Activated T-cell treated with anti-CD3 and anti-CD28 coated beads, Interleukin-2, amount 50 U/mL, for 72 hours (primary cell): ENCODE data around the gene PRKN. TPM values are rescaled to one million over a fixed set of nuclear protein-coding genes. Genes with fewer than 3 reads are reported as not detected.

Source experiments
- ATAC-seq, 2 donors: fragments of 150-1000 bp; cut with Tn5 transposase; replicated peaks in 1 of 2; 2 replicates each; pipeline ENCODE4 v1.10.0; 2021; ENCODE audit warnings: moderate library complexity in 2 of 2, mild to moderate bottlenecking in 1 of 2
- DNase-seq, 2 donors: peaks; one replicate each; pipeline ENCODE4 v3.0.0; 2021 to 2022; ENCODE audit warnings: mixed read lengths in 1 of 2
- H3K27ac Mint-ChIP-seq: one replicate; pipeline ENCODE4 v1.8.0; 2022; ENCODE audit warnings: mild to moderate bottlenecking, moderate library complexity, mixed read lengths
- H3K27me3 Mint-ChIP-seq: one replicate; pipeline ENCODE4 v1.8.0; 2022; ENCODE audit warnings: low read depth, mixed read lengths
- H3K36me3 Mint-ChIP-seq, 2 donors: one replicate each; pipeline ENCODE4 v1.8.0; 2022; ENCODE audit warnings: mixed read lengths in 2 of 2, mild to moderate bottlenecking in 1 of 2; ENCODE audit not compliant: insufficient read depth in 2 of 2
- H3K4me1 Mint-ChIP-seq: one replicate; pipeline ENCODE4 v1.8.0; 2022; ENCODE audit warnings: low read depth, mixed read lengths
- H3K4me3 Mint-ChIP-seq, 2 donors: one replicate each; pipeline ENCODE4 v1.8.0; 2022; ENCODE audit warnings: mild to moderate bottlenecking in 2 of 2, mixed read lengths in 2 of 2, moderate library complexity in 2 of 2
- H3K9me3 Mint-ChIP-seq, 2 donors: one replicate each; pipeline ENCODE4 v1.8.0; 2022; ENCODE audit warnings: mixed read lengths in 2 of 2
- total RNA-seq, 2 donors: library from RNA; stranded (reverse); gene quantifications; one replicate each; pipeline ENCODE4 v1.2.3, GENCODE V29; 2022

Gene PRKN
- total RNA-seq, 2 donors from 2014 or later: 2.5 to 2.8 TPM

- H3K27ac Mint-ChIP-seq: no peak overlapping the region
- DNase-seq (no peak), ATAC-seq (no peak)
- peaks cover 4 to 10% of the 10 kb centered on the region in 2 donors for H3K36me3 Mint-ChIP-seq
- H3K4me1 Mint-ChIP-seq: no peaks in the 10 kb centered on the region
- H3K9me3 Mint-ChIP-seq: peaks cover 2 to 12% of the 10 kb centered on the region in 2 donors
- H3K27me3 Mint-ChIP-seq: no peaks in the 10 kb centered on the region
- no peak overlapping the region for H3K4me3 Mint-ChIP-seq
Observed at GRCh38 chr6:162074641-162075275, 652.8 kb downstream of the PRKN start.

GRCh38 chr6:162070639-162071038 lies 656.9 kb downstream of the PRKN start:
- peaks cover 5 to 13% of the 10 kb centered on the region in 2 donors for H3K36me3 Mint-ChIP-seq
- DNase-seq: no peak

GRCh38 chr6:162069995-162070394 lies 657.6 kb downstream of the PRKN start:
- DNase-seq: no peak
- no peaks in the 10 kb centered on the region for H3K4me1 Mint-ChIP-seq
- H3K36me3 Mint-ChIP-seq: peaks cover 5 to 13% of the 10 kb centered on the region in 2 donors
- H3K4me3 Mint-ChIP-seq: no peak overlapping the region
- H3K27ac Mint-ChIP-seq: no peak overlapping the region
- no peak for ATAC-seq
- H3K27me3 Mint-ChIP-seq: no peaks in the 10 kb centered on the region
- H3K9me3 Mint-ChIP-seq: peaks cover 11 to 16% of the 10 kb centered on the region in 2 donors

More at GRCh38 chr6:162070639-162071038, 656.9 kb downstream of the PRKN start:
- Mint-ChIP-seq H3K27ac (no peak overlapping the region), H3K9me3 (peaks cover 11 to 16% of the 10 kb centered on the region in 2 donors), H3K4me3 (no peak overlapping the region), H3K27me3 (no peaks in the 10 kb centered on the region), H3K4me1 (no peaks in the 10 kb centered on the region)
- no peak for ATAC-seq

- H3K27me3 Mint-ChIP-seq: no peaks in the 10 kb centered on the region
- no peak overlapping the region for H3K4me3 Mint-ChIP-seq
- ATAC-seq (no peak), DNase-seq (no peak)
- peaks cover 2 to 13% of the 10 kb centered on the region in 2 donors for H3K36me3 Mint-ChIP-seq
- H3K9me3 Mint-ChIP-seq: peaks cover 11 to 15% of the 10 kb centered on the region in 2 donors
- H3K4me1 Mint-ChIP-seq: no peaks in the 10 kb centered on the region
- H3K27ac Mint-ChIP-seq: no peak overlapping the region
Observed at GRCh38 chr6:162068340-162068739, 659.2 kb downstream of the PRKN start.

DNA sequence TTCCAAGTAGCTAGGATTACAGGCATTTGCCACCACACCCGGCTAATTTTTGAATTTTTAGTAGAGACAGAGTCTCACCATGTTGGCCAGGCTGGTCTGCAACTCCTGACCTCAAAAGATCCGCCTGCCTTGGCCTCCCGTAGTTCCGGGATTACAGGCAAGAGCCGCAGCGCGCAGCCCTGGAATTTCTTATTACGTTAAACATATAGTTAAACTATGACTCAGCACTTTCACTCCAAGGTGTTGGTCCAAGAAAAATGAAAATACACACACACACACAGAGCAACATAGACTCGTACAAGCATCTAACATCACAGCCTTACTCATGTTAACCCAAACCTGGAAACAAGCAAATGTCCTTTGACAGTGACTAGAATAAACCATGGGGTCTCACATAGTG lies 663.9 kb downstream of the PRKN start:
- H3K4me3 Mint-ChIP-seq: no peak overlapping the region
- peaks cover 0 to 6% of the 10 kb centered on the region in 2 donors for H3K36me3 Mint-ChIP-seq
- ATAC-seq (peak in 1 of 2 donors; percentile 35), DNase-seq (no peak)
- H3K27ac Mint-ChIP-seq: no peak overlapping the region
- no peaks in the 10 kb centered on the region for H3K4me1 Mint-ChIP-seq
- peaks cover 6 to 8% of the 10 kb centered on the region in 2 donors for H3K9me3 Mint-ChIP-seq
- H3K27me3 Mint-ChIP-seq: no peaks in the 10 kb centered on the region

DNA sequence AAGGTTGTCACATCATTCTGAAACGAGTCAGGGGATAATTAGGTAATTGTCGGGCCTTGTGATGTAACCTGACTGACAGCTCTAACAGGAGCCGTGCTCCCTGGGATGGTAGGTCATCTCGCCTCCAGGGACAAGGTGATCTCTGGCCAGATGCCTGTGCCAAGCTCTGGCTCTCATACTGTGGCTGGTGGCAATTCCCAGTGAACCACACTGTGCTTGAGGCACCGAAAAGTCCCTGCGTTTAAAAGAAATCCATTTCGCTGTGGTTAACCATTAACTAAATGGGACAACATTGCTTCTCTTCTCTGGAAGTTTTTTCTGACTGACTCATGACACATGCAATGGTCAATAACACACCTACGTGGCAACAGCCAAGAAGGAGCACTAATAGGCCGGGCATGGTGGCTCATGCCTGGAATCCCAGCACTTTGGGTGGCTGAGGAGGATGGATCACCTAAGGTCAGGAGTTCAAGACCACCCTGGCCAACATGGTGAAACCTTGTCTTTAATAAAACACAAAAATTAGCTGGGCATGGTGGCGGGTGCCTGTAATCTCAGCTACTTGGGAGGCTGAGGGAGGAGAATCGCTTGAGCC lies 669.2 kb downstream of the PRKN start:
- Mint-ChIP-seq H3K27ac (no peak overlapping the region), H3K4me1 (no peaks in the 10 kb centered on the region), H3K36me3 (no peaks in the 10 kb centered on the region), H3K27me3 (no peaks in the 10 kb centered on the region), H3K4me3 (no peak overlapping the region), H3K9me3 (peaks cover 3 to 5% of the 10 kb centered on the region in 2 donors)
- ATAC-seq (no peak), DNase-seq (no peak)

DNA sequence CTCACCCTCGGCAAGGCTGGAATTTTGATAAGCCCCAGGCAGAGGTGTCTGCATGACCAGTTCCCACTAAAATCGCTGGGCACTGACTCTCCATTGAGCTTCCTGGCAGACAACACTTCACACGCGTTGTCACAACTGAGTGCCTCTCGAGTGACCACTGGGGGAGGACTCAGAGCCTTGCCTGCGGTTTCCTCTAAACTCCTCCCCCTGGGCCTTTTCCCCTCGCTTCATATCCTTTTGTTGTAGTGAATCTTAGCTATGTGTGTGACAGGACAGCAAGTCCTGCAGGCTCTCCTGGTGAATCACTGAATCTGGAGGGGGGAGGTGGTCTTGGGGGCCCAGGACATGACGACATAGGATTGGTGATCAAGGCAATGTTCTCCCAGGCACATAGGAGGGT lies 670.8 kb downstream of the PRKN start:
- H3K36me3 Mint-ChIP-seq: no peaks in the 10 kb centered on the region
- H3K9me3 Mint-ChIP-seq: peaks cover 3 to 4% of the 10 kb centered on the region in 2 donors
- DNase-seq (no peak), ATAC-seq (no peak)
- H3K27me3 Mint-ChIP-seq: no peaks in the 10 kb centered on the region
- H3K27ac Mint-ChIP-seq: no peak overlapping the region
- no peaks in the 10 kb centered on the region for H3K4me1 Mint-ChIP-seq
- no peak overlapping the region for H3K4me3 Mint-ChIP-seq

GRCh38 chr6:162056061-162056460 lies 671.5 kb downstream of the PRKN start:
- Mint-ChIP-seq H3K27ac (no peak overlapping the region), H3K36me3 (no peaks in the 10 kb centered on the region), H3K27me3 (no peaks in the 10 kb centered on the region), H3K9me3 (peaks cover 3 to 4% of the 10 kb centered on the region in 2 donors), H3K4me1 (no peaks in the 10 kb centered on the region), H3K4me3 (peak overlapping the region in 1 of 2 donors; percentile 16)
- DNase-seq (no peak), ATAC-seq (no peak)

GRCh38 chr6:162055365-162055764 lies 672.2 kb downstream of the PRKN start:
- peak; percentile 23 to 39 for DNase-seq
- Mint-ChIP-seq H3K27me3 (no peaks in the 10 kb centered on the region), H3K9me3 (peaks cover 4 to 5% of the 10 kb centered on the region in 2 donors), H3K4me3 (no peak overlapping the region), H3K4me1 (no peaks in the 10 kb centered on the region), H3K27ac (no peak overlapping the region), H3K36me3 (peaks cover 0 to 3% of the 10 kb centered on the region in 2 donors)
- peak; percentile 47 to 73 for ATAC-seq

DNA sequence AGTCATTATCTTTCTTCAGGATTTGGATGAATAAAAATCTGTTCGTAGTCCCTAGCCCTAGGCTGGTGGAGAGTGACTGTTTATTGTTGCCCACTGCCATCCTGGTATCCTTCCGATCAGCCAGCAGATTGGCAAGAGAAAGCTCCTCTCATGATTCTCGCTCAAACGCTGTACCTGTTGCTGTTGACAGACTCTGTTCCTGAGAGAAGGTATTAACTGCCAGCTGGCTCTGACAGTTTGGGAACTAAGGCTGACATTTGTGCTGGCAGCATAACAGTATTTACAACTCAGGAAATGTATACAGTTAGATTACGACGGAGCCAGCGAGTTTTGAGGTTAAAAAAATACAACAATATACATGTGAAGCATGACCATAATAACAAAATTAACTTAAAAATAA lies 674.5 kb downstream of the PRKN start:
- no peak overlapping the region for H3K4me3 Mint-ChIP-seq
- H3K27me3 Mint-ChIP-seq: no peaks in the 10 kb centered on the region
- no peaks in the 10 kb centered on the region for H3K4me1 Mint-ChIP-seq
- H3K27ac Mint-ChIP-seq: no peak overlapping the region
- ATAC-seq (no peak), DNase-seq (no peak)
- peaks cover 0 to 6% of the 10 kb centered on the region in 2 donors for H3K36me3 Mint-ChIP-seq
- peaks cover 4 to 11% of the 10 kb centered on the region in 2 donors for H3K9me3 Mint-ChIP-seq

DNA sequence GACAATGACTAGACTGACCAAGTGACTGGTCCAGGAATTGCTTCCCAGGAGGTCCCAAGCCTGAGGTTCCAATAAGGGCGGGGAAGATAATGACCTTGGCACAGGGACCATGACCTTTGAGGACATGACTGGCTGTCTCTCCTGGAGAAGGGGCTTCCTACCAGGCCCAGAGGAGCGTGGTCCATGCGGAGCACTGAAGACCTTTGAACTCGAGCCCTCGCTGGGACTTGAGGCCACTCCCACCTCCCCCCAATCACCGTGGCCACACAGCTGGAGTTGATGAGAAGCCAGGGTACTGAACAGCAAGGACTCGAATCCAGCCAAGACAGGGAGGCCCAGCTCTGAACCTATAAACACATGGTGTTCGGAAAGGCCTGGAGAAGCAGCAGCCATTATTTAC lies 677.0 kb downstream of the PRKN start:
- ATAC-seq (no peak), DNase-seq (no peak)
- H3K4me3 Mint-ChIP-seq: no peak overlapping the region
- H3K9me3 Mint-ChIP-seq: peaks cover 3 to 10% of the 10 kb centered on the region in 2 donors
- no peak overlapping the region for H3K27ac Mint-ChIP-seq
- H3K4me1 Mint-ChIP-seq: no peaks in the 10 kb centered on the region
- H3K27me3 Mint-ChIP-seq: no peaks in the 10 kb centered on the region
- peaks cover 0 to 8% of the 10 kb centered on the region in 2 donors for H3K36me3 Mint-ChIP-seq

DNA sequence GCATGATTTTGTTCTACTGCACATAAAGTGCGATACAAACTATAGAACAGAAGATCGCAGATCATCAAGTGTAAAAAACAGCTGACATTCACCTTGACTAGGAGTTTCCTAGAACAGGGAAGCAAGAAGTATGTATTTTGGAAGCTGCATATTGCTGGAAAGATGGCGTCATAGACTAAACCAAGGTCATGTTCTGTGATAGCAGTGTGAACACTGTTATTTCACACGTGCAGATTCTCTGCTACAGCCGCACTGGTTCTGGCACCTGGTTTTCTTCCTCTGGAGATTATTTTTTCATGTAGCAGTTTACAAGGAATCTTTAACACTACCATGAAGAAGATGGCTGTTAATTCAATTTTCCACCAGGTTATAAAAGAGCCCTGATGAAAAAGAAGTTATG lies 681.2 kb downstream of the PRKN start:
- H3K27ac Mint-ChIP-seq: no peak overlapping the region
- peaks cover 7 to 10% of the 10 kb centered on the region in 2 donors for H3K9me3 Mint-ChIP-seq
- no peak for DNase-seq
- H3K4me3 Mint-ChIP-seq: no peak overlapping the region
- ATAC-seq: no peak
- no peaks in the 10 kb centered on the region for H3K4me1 Mint-ChIP-seq
- peaks cover 2 to 8% of the 10 kb centered on the region in 2 donors for H3K36me3 Mint-ChIP-seq
- no peaks in the 10 kb centered on the region for H3K27me3 Mint-ChIP-seq

DNA sequence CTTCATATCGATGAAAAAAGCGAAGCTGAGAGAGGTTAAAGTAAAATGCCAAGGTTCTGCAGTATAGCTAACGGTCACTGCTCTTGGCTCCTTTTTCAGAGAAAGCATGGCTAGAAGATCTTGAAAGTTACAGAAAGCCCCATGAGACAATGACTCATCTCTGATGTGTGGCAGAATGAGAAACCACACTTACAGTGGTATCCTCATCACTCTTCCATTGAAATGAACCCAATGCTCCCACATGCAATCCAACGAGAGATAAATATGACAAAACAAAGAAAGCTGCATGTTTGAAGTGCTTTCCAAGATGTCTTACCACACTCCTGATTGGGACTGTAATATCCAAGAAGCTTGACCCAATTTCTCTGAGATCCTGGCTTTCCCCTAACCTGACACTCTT lies 694.9 kb downstream of the PRKN start:
- Mint-ChIP-seq H3K27ac (peak overlapping the region; percentile 11), H3K4me1 (peaks cover 36% of the 10 kb centered on the region), H3K27me3 (no peaks in the 10 kb centered on the region), H3K9me3 (peaks cover 5 to 11% of the 10 kb centered on the region in 2 donors), H3K36me3 (peaks cover 0 to 10% of the 10 kb centered on the region in 2 donors), H3K4me3 (peak overlapping the region in 1 of 2 donors; percentile 39)
- ATAC-seq: peak; percentile 79 to 83
- DNase-seq: peak; percentile 4 to 14
